ENCODE measurements around the gene EXD3. TPM values are rescaled to one million over a fixed set of nuclear protein-coding genes. Genes with fewer than 3 reads are reported as not detected.

The EXD3 gene
- total RNA-seq, 3 donors from 2014 or later = 7.7 to 28.7 (median 20.6) TPM

DNA sequence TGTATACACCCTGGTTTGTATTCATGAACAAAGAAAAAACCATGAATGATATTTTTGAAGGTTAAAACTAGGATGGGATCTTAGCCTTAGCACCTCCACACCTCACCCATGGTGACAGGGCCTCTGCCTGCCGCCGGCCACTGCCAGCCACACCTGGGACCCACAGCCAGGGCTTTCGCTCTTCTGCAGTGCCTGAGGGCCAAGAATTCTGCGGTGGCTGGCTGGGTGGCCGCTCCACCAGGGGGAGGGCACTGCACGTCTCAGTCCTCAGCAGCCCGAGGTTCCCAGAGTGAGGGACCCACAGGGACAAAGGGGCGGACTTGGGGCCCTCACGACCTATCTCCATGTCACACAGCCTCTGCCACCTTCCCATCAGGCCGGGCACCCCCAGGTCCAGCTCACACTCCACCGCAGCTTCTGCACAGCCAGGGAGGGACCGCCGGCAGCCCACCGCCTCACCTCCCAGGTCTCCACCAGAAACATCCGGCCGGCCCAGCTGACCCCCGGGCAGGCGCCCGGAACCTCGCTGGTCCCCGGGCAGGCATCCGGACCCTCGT, 6.9 kb downstream of the EXD3 start:
- peak overlapping the region; percentile 12 to 73 for H3K27ac ChIP-seq

DNA sequence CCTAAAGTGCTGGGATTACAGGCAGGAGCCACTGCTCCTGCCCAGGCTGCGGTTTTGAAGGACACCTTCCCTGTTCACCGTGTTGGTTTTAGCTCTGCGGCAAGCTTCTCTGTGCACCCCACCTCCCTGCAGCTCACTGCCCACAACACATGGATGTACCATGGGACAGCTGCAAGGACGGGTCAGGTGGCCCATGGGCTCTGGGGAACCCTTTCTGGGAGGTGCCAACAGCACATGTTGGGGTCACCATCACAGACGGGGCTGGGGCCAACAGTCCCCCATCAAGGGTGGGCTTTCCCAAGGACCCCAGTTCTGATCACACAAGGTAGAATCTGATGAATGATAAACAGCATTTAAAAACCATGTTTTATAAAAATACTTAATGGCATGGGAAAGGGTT, 7.5 kb downstream of the EXD3 start:
- Histone ChIP-seq H3K36me3 (no peaks in the 10 kb centered on the region), H3K9me3 (no peaks in the 10 kb centered on the region), H3K27ac (peak overlapping the region in 1 of 2 donors; percentile 73), H3K4me3 (no peak overlapping the region), H3K27me3 (no peaks in the 10 kb centered on the region), H3K4me1 (peaks cover 3 to 8% of the 10 kb centered on the region in 2 donors)
- TF ChIP-seq, protein P1, sequence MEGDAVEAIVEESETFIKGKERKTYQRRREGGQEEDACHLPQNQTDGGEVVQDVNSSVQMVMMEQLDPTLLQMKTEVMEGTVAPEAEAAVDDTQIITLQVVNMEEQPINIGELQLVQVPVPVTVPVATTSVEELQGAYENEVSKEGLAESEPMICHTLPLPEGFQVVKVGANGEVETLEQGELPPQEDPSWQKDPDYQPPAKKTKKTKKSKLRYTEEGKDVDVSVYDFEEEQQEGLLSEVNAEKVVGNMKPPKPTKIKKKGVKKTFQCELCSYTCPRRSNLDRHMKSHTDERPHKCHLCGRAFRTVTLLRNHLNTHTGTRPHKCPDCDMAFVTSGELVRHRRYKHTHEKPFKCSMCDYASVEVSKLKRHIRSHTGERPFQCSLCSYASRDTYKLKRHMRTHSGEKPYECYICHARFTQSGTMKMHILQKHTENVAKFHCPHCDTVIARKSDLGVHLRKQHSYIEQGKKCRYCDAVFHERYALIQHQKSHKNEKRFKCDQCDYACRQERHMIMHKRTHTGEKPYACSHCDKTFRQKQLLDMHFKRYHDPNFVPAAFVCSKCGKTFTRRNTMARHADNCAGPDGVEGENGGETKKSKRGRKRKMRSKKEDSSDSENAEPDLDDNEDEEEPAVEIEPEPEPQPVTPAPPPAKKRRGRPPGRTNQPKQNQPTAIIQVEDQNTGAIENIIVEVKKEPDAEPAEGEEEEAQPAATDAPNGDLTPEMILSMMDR (IDR thresholded peaks at IDR 0.05) = no peak
- TF ChIP-seq POLR2AphosphoS5 (IDR thresholded peaks at IDR 0.05) = no peak
- no peak for TF ChIP-seq POLR2A (IDR thresholded peaks at IDR 0.05)
- intact Hi-C loops (cut with DNase I; ENCODE audit: low total_unique reads) = no loop called here
- no peak for DNase-seq (ENCODE audit: low spot score in 2 of 2)

More for the DNA sequence above, 6.9 kb downstream of the EXD3 start:
- H3K36me3 ChIP-seq = no peaks in the 10 kb centered on the region
- no peaks in the 10 kb centered on the region for H3K9me3 ChIP-seq
- TF ChIP-seq POLR2A (IDR thresholded peaks at IDR 0.05) (no peak), POLR2AphosphoS5 (IDR thresholded peaks at IDR 0.05) (no peak)
- TF ChIP-seq, protein P1 (IDR thresholded peaks at IDR 0.05) = no peak
- intact Hi-C loops (cut with DNase I; ENCODE audit: low total_unique reads) = no loop called here
- no peaks in the 10 kb centered on the region for H3K27me3 ChIP-seq
- DNase-seq (ENCODE audit: low spot score in 2 of 2) = no peak
- H3K4me1 ChIP-seq = peaks cover 3 to 8% of the 10 kb centered on the region in 2 donors
- H3K4me3 ChIP-seq = no peak overlapping the region

DNA sequence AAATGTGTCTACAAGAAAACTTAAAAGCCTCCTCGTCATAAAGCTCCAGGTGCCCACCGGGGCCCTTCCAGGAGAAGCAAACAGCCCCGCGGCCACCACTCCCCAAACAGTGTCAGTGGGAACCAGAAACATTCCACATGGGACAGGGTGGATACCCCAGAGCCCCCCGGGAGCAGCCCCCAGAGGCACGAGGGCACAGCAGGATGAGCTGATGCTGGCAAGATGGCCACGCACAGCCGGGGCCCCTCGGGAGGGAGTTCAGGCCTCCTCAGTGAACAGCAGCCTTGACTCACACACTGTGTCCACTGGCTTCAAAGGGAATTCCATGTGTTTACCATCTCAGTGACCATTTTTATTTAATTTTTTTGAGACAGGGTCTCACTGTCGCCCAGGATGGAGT, 10.5 kb downstream of the EXD3 start:
- H3K4me3 ChIP-seq = no peak overlapping the region
- intact Hi-C loops (cut with DNase I; ENCODE audit: low total_unique reads) = no loop called here
- peaks cover 3 to 10% of the 10 kb centered on the region in 2 donors for H3K4me1 ChIP-seq
- no peaks in the 10 kb centered on the region for H3K27me3 ChIP-seq
- H3K36me3 ChIP-seq = no peaks in the 10 kb centered on the region
- TF ChIP-seq POLR2AphosphoS5 (IDR thresholded peaks at IDR 0.05) = no peak
- no peak for TF ChIP-seq POLR2A (IDR thresholded peaks at IDR 0.05)
- no peak for DNase-seq (ENCODE audit: low spot score in 2 of 2)
- H3K9me3 ChIP-seq = no peaks in the 10 kb centered on the region
- H3K27ac ChIP-seq = peak overlapping the region; percentile 92

DNA sequence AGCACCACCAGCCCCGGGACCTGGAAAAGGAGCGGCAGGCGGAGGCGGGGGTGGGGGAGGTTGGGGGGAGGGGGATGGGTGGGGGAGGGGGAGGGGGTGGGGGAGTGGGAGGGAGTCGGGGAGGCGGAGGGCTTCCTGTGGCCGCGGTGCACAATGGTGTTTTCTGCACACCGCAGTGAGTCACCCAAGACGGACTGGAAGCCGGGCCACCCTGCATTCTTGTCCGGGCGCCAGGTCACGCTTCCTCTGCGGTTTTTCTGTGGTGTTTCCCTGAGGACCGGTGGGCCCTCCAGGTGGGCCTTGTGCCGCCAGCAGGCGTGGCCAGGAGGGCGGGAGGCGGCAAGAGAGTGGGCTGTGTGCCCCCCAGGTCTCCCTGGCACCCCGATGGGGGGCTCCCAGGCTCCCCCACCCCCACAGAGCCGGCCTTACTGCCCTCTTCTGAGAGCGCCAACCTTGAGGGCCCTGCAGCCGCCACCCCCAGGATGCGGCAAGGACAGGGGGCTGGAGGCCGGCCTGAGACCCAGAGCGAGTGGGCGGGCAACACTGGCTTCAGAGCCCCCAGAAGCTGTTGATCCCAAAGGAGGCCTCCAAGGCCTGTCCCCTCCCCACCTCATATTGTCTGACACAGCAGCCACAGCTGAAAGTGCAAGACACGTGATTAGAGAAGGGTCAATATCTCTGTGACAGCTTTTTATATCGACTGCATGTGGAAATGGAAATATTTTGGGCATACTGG, 11.1 kb downstream of the EXD3 start:
- H3K36me3 ChIP-seq = no peaks in the 10 kb centered on the region
- intact Hi-C loops (cut with DNase I; ENCODE audit: low total_unique reads) = no loop called here
- no peaks in the 10 kb centered on the region for H3K27me3 ChIP-seq
- H3K4me1 ChIP-seq = peaks cover 9 to 13% of the 10 kb centered on the region in 2 donors
- TF ChIP-seq, protein P1 (IDR thresholded peaks at IDR 0.05) = no peak
- TF ChIP-seq POLR2AphosphoS5 (IDR thresholded peaks at IDR 0.05) = peak in 2 of 3 donors; percentile 33 to 38
- DNase-seq (ENCODE audit: low spot score in 2 of 2) = peak; percentile 90 to 92
- peak overlapping the region in 2 of 3 donors; percentile 26 to 54 for H3K4me3 ChIP-seq
- H3K9me3 ChIP-seq = no peaks in the 10 kb centered on the region
- H3K27ac ChIP-seq = peak overlapping the region; percentile 92

DNA sequence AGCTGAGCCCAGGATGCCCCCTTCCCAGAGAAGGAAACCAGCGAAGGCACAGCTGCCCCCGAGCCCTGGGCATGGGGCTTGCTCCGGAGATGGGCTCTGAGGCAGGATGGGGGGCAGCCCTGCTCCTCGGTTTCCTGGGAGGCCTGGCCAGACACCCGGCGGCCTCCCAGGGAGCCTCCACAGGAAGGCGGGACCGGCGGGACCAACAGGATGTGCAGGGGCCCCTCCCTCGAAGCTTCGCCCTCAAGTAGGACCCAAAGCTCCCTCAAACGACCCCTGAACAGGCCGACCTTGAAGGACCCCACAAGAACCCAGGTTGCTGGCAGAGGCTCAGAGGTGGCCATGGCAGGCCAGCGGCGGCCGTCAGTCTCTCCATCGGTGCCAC, 11.7 kb downstream of the EXD3 start:
- Histone ChIP-seq H3K27ac (peak overlapping the region; percentile 92), H3K27me3 (no peaks in the 10 kb centered on the region), H3K4me1 (peaks cover 12 to 18% of the 10 kb centered on the region in 2 donors), H3K9me3 (no peaks in the 10 kb centered on the region), H3K36me3 (no peaks in the 10 kb centered on the region), H3K4me3 (peak overlapping the region in 2 of 3 donors; percentile 26 to 54)
- no peak for DNase-seq (ENCODE audit: low spot score in 2 of 2)
- intact Hi-C loops (cut with DNase I; ENCODE audit: low total_unique reads) = no loop called here
- TF ChIP-seq POLR2A (IDR thresholded peaks at IDR 0.05) (no peak), POLR2AphosphoS5 (IDR thresholded peaks at IDR 0.05) (no peak)
- TF ChIP-seq, protein P1 (IDR thresholded peaks at IDR 0.05) = no peak

Data from breast epithelium (tissue), 4 donors.